GF-D8 (cell line): ENCODE measurements around the gene C1QTNF2.

Experiments used
- DNase-seq: peaks from one replicate; lab custom pipeline; 2025; lab: John Stamatoyannopoulos, UW

C1QTNF2 gene

GRCh38 chr5:160303690-160304089, 66.7 kb downstream of the C1QTNF2 start:
- no peak for DNase-seq

- DNase-seq: no peak
These were observed 72.2 kb downstream of the C1QTNF2 start for GRCh38 chr5:160298189-160298588.

GRCh38 chr5:160297776-160298175, 72.7 kb downstream of the C1QTNF2 start:
- no peak for DNase-seq
